HEK293 (cell line): ENCODE results near the gene POC1B.

Experiments used
- ZNF175 ChIP-seq: fragments of 450-650 bp; formaldehyde crosslinking; IDR thresholded peaks from 2 replicates; pipeline ENCODE4 v1.5.1; 2016; ENCODE audit warnings: missing biosample characterization, missing genetic modification characterization
- ZNF837 ChIP-seq: fragments of 450-650 bp; formaldehyde crosslinking; IDR thresholded peaks from 2 replicates; pipeline ENCODE4 v1.5.1; 2016; ENCODE audit warnings: missing biosample characterization, missing genetic modification characterization

- TF ChIP-seq ZNF175 (no peak), ZNF837 (tag by site-specific recombination) (no peak)
Observed at GRCh38 chr12:89418228-89418910, 107.5 kb downstream of the POC1B start.
